ENCODE measurements around the gene COX8C.

Gene COX8C

GRCh38 chr14:93303659-93304058 lies 43.3 kb upstream of the COX8C start:
- Mint-ChIP-seq H3K27me3 (ENCODE audit: low read depth) (no peaks in the 10 kb centered on the region), H3K9me3 (no peaks in the 10 kb centered on the region), H3K27ac (peak overlapping the region; percentile 61 to 90 (median 67)), H3K36me3 (ENCODE audit: low read depth) (no peaks in the 10 kb centered on the region), H3K4me1 (peaks cover 48% of the 10 kb centered on the region), H3K4me3 (no peak overlapping the region)
- no peak for TF ChIP-seq CTCF (IDR thresholded peaks at IDR 0.05; ENCODE audit: unreplicated experiment in 3 of 3)

GRCh38 chr14:93304771-93305170 lies 42.2 kb upstream of the COX8C start:
- no peaks in the 10 kb centered on the region for H3K36me3 Mint-ChIP-seq (ENCODE audit: low read depth)
- H3K9me3 Mint-ChIP-seq, result no peaks in the 10 kb centered on the region
- H3K27me3 Mint-ChIP-seq (ENCODE audit: low read depth), result no peaks in the 10 kb centered on the region
- H3K4me3 Mint-ChIP-seq, result no peak overlapping the region
- TF ChIP-seq CTCF (IDR thresholded peaks at IDR 0.05; ENCODE audit: unreplicated experiment in 3 of 3), result no peak
- H3K4me1 Mint-ChIP-seq, result peaks cover 42% of the 10 kb centered on the region
- H3K27ac Mint-ChIP-seq, result peak overlapping the region in 2 of 3 experiments; percentile 24 to 62

GRCh38 chr14:93305725-93306418 lies 41.1 kb upstream of the COX8C start:
- TF ChIP-seq CTCF (IDR thresholded peaks at IDR 0.05; ENCODE audit: unreplicated experiment in 3 of 3), result no peak
- H3K4me3 Mint-ChIP-seq, result no peak overlapping the region
- no peaks in the 10 kb centered on the region for H3K9me3 Mint-ChIP-seq
- peaks cover 37% of the 10 kb centered on the region for H3K4me1 Mint-ChIP-seq
- H3K36me3 Mint-ChIP-seq (ENCODE audit: low read depth), result no peaks in the 10 kb centered on the region
- H3K27ac Mint-ChIP-seq, result peak overlapping the region in 2 of 3 experiments; percentile 26 to 42
- no peaks in the 10 kb centered on the region for H3K27me3 Mint-ChIP-seq (ENCODE audit: low read depth)

GRCh38 chr14:93306812-93307211 lies 40.2 kb upstream of the COX8C start:
- Mint-ChIP-seq H3K27me3 (ENCODE audit: low read depth) (no peaks in the 10 kb centered on the region), H3K9me3 (no peaks in the 10 kb centered on the region), H3K4me1 (peaks cover 34% of the 10 kb centered on the region), H3K36me3 (ENCODE audit: low read depth) (no peaks in the 10 kb centered on the region), H3K27ac (peak overlapping the region; percentile 5 to 56 (median 56)), H3K4me3 (no peak overlapping the region)
- no peak for TF ChIP-seq CTCF (IDR thresholded peaks at IDR 0.05; ENCODE audit: unreplicated experiment in 3 of 3)

- TF ChIP-seq CTCF (IDR thresholded peaks at IDR 0.05; ENCODE audit: unreplicated experiment in 3 of 3), result no peak
- H3K9me3 Mint-ChIP-seq, result no peaks in the 10 kb centered on the region
- H3K4me1 Mint-ChIP-seq, result peaks cover 24% of the 10 kb centered on the region
- no peak overlapping the region for H3K4me3 Mint-ChIP-seq
- H3K36me3 Mint-ChIP-seq (ENCODE audit: low read depth), result no peaks in the 10 kb centered on the region
- no peaks in the 10 kb centered on the region for H3K27me3 Mint-ChIP-seq (ENCODE audit: low read depth)
- peak overlapping the region; percentile 9 to 51 (median 51) for H3K27ac Mint-ChIP-seq
Observed at GRCh38 chr14:93308686-93309345, 38.2 kb upstream of the COX8C start.

Data from nephron (organoid).